GM18951 (cell line): Measurements from ENCODE around the gene BCCIP.
A peak's percentile ranks its signal among the peaks of the same experiment; 100 is the strongest.

Source experiments
- POLR2A ChIP-seq: IDR thresholded peaks from 4 replicates; pipeline ENCODE4 v1.6.1; 2011; ENCODE audit warnings: mild to moderate bottlenecking; ENCODE audit not compliant: insufficient read length, insufficient read depth; ENCODE audit errors: extremely low read depth
- in situ Hi-C: fragments of 300-500 bp; cut with MboI; formaldehyde crosslinking; loops from one replicate; pipeline ENCODE4 v1.12.0; 2022; ENCODE audit warnings: low sequenced_read_pairs, mixed read lengths, inconsistent platforms; ENCODE audit not compliant: unreplicated experiment

Gene BCCIP

DNA sequence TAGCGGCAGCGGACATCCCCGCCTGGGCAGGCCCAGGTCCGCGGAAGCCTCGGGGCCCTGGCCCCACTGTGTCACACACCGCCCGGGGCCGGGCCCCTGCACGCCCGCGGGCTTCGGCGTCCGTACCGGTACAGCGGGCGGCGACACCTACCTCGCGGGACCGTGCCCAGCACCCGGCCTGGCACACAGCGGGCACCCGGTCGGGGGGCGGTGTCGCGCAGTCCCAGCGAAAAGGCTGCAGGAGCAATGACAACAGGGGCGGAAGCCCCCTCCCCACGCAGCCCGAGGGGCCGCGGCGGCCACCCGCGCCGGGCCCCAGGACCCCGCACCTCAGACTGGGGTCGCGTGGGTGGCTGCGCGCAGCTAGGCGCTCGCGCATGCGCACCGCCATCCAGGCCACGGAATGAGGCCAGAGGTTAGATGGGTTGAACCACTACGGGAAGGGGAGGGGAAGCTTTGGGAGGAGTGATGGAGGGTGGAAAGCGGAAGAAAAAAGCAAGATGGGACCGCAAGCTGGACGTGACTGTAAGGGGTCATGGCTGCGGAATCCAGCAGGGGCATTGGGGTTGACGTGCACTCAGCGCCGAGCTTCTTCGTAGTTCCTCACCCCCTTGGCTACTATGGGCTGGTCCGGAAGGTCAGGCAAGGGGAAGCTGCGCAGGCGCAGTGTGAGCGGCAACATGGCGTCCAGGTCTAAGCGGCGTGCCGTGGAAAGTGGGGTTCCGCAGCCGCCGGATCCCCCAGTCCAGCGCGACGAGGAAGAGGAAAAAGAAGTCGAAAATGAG lies at the start of gene BCCIP, which contains the start of gene UROS:
Gene BCCIP (plus strand): TSS at position 669 of the 785 bp plus-strand sequence. CDS start 12 bp downstream, at position 681.
Gene UROS (minus strand): TSS at position 381 of the 785 bp plus-strand sequence. CDS start 6,759 bp downstream, outside the sequence.
- in situ Hi-C loops = no loop called here
- TF ChIP-seq POLR2A = peak; percentile 86

- in situ Hi-C loops = no loop called here
- TF ChIP-seq POLR2A = no peak
These were observed 49.4 kb upstream of the BCCIP start for GRCh38 chr10:125773687-125774543.

GRCh38 chr10:125774581-125775191 lies 48.7 kb upstream of the BCCIP start:
- in situ Hi-C loops = no loop called here
- TF ChIP-seq POLR2A = no peak

GRCh38 chr10:125775491-125776106 lies 47.7 kb upstream of the BCCIP start, which contains the start of gene MMP21:
Gene MMP21 (minus strand): TSS chr10:125775821. CDS start chr10:125775821, 0 bp downstream.
- in situ Hi-C loops = no loop called here
- TF ChIP-seq POLR2A = no peak

- in situ Hi-C loops = no loop called here
- TF ChIP-seq POLR2A = no peak
These were observed 45.5 kb upstream of the BCCIP start for GRCh38 chr10:125777806-125778205.

- no peak for TF ChIP-seq POLR2A
- in situ Hi-C loops = no loop called here
These were observed 44.8 kb upstream of the BCCIP start for GRCh38 chr10:125778556-125778955.

DNA sequence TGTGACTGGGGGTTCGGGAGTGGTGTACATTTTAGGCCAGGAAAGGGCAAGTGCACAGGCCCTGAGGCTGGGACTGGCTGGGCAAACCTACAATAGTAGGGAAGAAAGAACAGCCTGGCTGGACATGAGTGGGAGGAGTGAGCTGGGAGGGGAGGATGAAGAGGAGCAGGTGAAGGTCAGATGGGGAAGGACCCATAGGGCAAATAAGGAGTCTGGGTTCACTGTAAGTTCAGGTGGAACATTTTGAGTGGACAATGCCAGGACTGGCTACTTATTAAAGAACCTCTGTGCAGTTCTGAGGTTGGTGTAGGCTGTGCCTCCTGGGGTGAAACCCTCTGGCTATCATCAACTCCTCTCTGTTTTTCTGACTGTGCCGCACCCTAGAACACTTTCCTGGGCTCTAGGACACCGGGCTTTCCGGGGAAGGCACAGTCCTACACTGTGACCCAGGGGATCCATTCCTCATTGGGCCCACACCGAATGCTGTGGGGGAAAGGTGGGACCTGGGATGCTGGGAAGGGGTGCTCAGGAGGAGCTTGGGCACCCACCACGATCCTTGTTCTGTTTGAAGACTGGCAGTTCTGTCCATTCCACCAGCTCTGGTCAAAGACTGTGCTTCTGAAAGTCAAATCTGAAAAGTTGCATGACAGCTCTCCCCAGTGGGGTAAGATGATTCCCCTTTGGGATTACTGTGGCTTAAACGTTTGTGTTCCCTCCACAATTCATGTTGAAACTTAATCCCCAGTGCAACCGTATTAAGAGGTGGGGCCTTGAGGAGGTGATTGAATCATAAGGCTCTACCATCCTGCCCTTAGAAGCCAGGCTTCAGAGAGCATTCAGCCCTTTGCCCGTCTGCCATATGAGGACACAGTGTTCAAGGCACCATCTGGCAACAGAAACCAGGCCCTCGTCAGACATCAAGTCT lies 43.7 kb upstream of the BCCIP start:
- no peak for TF ChIP-seq POLR2A
- in situ Hi-C loops = no loop called here

GRCh38 chr10:125781374-125781773 lies 42.0 kb upstream of the BCCIP start:
- TF ChIP-seq POLR2A = no peak
- in situ Hi-C loops = no loop called here

- in situ Hi-C loops = no loop called here
These were observed 41.3 kb upstream of the BCCIP start for GRCh38 chr10:125782054-125782453.

DNA sequence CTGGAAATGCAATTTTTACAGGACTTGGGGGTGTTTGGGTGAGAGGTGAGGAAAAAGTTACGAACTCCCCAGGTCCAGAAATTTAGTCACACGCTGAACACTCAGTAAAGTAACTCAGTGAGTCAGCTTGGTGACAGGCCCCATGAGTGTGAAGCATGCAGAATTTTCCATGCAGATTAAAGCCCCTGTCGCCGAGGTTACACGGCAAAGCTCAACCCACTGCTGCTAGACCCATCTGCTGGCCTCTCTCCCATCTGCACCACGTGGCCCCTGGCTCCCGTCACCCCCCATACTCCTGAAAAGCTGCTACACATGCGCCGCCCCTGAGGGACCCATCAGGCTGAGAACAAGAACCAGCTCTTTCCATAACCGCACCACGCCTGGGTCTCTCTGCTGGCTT lies 40.7 kb upstream of the BCCIP start:
- no peak for TF ChIP-seq POLR2A
- in situ Hi-C loops = no loop called here

More at GRCh38 chr10:125782054-125782453, 41.3 kb upstream of the BCCIP start:
- TF ChIP-seq POLR2A = no peak

GRCh38 chr10:125783408-125783807 lies 39.9 kb upstream of the BCCIP start:
- in situ Hi-C loops = no loop called here
- TF ChIP-seq POLR2A = no peak

DNA sequence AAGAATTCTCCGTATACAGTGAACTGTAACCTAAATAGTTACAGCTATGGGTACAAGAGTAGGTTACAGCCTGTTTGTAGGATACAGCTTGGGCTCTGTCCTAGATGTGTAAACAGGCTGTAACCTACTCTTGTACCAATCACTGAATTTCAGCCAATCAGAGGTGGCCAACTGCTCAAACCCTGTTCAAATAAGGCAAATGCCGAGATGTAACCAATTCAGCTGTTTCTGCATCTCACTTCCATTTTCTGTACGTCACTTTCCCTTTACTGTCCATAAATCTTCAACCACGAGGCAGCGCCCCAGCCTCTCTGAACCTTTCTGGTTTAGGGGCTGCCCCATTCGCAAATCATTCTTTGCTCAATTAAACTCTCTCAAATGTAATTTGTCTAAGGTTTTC lies 39.4 kb upstream of the BCCIP start:
- peak; percentile 14 for TF ChIP-seq POLR2A
- in situ Hi-C loops = no loop called here
